Measurements from ENCODE around the gene STOML1. TPM values are rescaled to one million over a fixed set of nuclear protein-coding genes. Genes with fewer than 3 reads are reported as not detected.

Gene STOML1
- total RNA-seq, 1 experiment from 2014 or later, result 5.0 TPM

DNA sequence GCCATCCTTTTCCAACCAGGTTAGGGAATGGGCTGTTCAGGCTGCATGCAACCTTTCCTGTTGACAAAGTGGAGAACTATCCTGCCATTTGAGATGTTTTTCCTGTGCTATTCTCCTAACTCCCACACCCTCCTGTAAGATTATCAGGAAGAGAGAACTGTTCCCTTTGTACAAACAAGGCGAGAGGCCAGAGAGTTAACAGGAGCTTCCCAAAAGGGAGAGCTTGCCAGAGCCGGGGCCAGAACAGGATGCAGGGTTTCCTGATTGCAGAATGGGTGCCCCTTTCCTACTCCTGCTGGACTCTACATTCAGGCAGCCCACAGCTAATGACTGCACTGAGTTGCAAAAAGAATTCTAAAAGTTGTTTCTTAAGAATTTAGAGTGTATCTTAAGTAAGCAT is 19.5 kb upstream of the STOML1 start:
- Histone ChIP-seq H3K4me1 (ENCODE audit: control insufficient read depth in 1 of 2, insufficient read depth in 2 of 2, low read length in 2 of 2) (no peaks in the 10 kb centered on the region; a peak in 1 of 4 replicates), H3K27me3 (ENCODE audit: insufficient read depth, low read length) (no peaks in the 10 kb centered on the region), H3K9ac (ENCODE audit: low read length) (no peak overlapping the region), H2AFZ (ENCODE audit: low read depth, low read length, poor library complexity, severe bottlenecking) (no peak overlapping the region), H3K36me3 (ENCODE audit: control insufficient read depth in 1 of 2, insufficient read depth in 2 of 2, low read length in 2 of 2) (no peaks in the 10 kb centered on the region), H3K27ac (ENCODE audit: low read depth, low read length) (no peak overlapping the region), H4K20me1 (ENCODE audit: insufficient read depth) (no peaks in the 10 kb centered on the region), H3K9me3 (ENCODE audit: control insufficient read depth in 1 of 2, insufficient read depth in 1 of 2, low read depth in 1 of 2, low read length in 2 of 2) (peaks cover 0 to 6% of the 10 kb centered on the region in 2 experiments; a peak in 1 of 4 replicates), H3K9me2 (ENCODE audit: insufficient read depth) (no peaks in the 10 kb centered on the region), H3K79me2 (ENCODE audit: insufficient read depth, low read length) (0 out of 2 replicates have a peak, but pooled peaks cover 5% of the 10 kb centered on the region), H3K4me3 (replicated peaks in 1 of 2; ENCODE audit: low read depth in 1 of 2, low read length in 2 of 2) (no peak overlapping the region), H3K4me2 (ENCODE audit: low read length) (no peak overlapping the region)
- CTCF ChIA-PET, result no interaction called here
- POLR2A ChIA-PET, result no interaction called here
- ATAC-seq (no peak), DNase-seq (ENCODE audit: low read depth, low spot score) (no peak)
- BruUV-seq (replicated peaks), result no TSS peak
- TF ChIP-seq, protein P1, sequence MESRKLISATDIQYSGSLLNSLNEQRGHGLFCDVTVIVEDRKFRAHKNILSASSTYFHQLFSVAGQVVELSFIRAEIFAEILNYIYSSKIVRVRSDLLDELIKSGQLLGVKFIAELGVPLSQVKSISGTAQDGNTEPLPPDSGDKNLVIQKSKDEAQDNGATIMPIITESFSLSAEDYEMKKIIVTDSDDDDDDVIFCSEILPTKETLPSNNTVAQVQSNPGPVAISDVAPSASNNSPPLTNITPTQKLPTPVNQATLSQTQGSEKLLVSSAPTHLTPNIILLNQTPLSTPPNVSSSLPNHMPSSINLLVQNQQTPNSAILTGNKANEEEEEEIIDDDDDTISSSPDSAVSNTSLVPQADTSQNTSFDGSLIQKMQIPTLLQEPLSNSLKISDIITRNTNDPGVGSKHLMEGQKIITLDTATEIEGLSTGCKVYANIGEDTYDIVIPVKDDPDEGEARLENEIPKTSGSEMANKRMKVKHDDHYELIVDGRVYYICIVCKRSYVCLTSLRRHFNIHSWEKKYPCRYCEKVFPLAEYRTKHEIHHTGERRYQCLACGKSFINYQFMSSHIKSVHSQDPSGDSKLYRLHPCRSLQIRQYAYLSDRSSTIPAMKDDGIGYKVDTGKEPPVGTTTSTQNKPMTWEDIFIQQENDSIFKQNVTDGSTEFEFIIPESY (IDR thresholded peaks at IDR 0.05; ENCODE audit: extremely low read depth, insufficient replicate concordance, low read length), result no peak
- TF ChIP-seq YY1 (IDR thresholded peaks at IDR 0.05; ENCODE audit: extremely low read depth, insufficient replicate concordance, low read depth, low read length) (no peak), EGR1 (IDR thresholded peaks at IDR 0.05; ENCODE audit: low read depth) (no peak), SRF (IDR thresholded peaks at IDR 0.05; ENCODE audit: low read depth) (no peak), ELF1 (IDR thresholded peaks at IDR 0.05; ENCODE audit: borderline replicate concordance, low read depth) (no peak), EZH2phosphoT487 (IDR thresholded peaks at IDR 0.05; ENCODE audit: borderline replicate concordance) (no peak), CBX3 (IDR thresholded peaks at IDR 0.05; ENCODE audit: low read depth) (no peak), TCF7L2 (IDR thresholded peaks at IDR 0.05; ENCODE audit: borderline replicate concordance, extremely low read depth, insufficient read depth, insufficient read length) (no peak), ZFX (IDR thresholded peaks at IDR 0.05) (no peak), RAD21 (IDR thresholded peaks at IDR 0.05; ENCODE audit: low read depth) (no peak), SIN3A (IDR thresholded peaks at IDR 0.05; ENCODE audit: low read depth) (no peak)
- TF ChIP-seq, protein P2, sequence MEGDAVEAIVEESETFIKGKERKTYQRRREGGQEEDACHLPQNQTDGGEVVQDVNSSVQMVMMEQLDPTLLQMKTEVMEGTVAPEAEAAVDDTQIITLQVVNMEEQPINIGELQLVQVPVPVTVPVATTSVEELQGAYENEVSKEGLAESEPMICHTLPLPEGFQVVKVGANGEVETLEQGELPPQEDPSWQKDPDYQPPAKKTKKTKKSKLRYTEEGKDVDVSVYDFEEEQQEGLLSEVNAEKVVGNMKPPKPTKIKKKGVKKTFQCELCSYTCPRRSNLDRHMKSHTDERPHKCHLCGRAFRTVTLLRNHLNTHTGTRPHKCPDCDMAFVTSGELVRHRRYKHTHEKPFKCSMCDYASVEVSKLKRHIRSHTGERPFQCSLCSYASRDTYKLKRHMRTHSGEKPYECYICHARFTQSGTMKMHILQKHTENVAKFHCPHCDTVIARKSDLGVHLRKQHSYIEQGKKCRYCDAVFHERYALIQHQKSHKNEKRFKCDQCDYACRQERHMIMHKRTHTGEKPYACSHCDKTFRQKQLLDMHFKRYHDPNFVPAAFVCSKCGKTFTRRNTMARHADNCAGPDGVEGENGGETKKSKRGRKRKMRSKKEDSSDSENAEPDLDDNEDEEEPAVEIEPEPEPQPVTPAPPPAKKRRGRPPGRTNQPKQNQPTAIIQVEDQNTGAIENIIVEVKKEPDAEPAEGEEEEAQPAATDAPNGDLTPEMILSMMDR (IDR thresholded peaks at IDR 0.05 in 2 of 3, conservative IDR thresholded peaks at IDR 0.05 in 1 of 3; ENCODE audit: borderline replicate concordance in 1 of 3, insufficient read depth in 1 of 3, low read depth in 2 of 3, low read length in 2 of 3), result no peak
- TF ChIP-seq, protein P3, sequence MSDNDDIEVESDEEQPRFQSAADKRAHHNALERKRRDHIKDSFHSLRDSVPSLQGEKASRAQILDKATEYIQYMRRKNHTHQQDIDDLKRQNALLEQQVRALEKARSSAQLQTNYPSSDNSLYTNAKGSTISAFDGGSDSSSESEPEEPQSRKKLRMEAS (IDR thresholded peaks at IDR 0.05), result no peak
- TF ChIP-seq, protein P4, sequence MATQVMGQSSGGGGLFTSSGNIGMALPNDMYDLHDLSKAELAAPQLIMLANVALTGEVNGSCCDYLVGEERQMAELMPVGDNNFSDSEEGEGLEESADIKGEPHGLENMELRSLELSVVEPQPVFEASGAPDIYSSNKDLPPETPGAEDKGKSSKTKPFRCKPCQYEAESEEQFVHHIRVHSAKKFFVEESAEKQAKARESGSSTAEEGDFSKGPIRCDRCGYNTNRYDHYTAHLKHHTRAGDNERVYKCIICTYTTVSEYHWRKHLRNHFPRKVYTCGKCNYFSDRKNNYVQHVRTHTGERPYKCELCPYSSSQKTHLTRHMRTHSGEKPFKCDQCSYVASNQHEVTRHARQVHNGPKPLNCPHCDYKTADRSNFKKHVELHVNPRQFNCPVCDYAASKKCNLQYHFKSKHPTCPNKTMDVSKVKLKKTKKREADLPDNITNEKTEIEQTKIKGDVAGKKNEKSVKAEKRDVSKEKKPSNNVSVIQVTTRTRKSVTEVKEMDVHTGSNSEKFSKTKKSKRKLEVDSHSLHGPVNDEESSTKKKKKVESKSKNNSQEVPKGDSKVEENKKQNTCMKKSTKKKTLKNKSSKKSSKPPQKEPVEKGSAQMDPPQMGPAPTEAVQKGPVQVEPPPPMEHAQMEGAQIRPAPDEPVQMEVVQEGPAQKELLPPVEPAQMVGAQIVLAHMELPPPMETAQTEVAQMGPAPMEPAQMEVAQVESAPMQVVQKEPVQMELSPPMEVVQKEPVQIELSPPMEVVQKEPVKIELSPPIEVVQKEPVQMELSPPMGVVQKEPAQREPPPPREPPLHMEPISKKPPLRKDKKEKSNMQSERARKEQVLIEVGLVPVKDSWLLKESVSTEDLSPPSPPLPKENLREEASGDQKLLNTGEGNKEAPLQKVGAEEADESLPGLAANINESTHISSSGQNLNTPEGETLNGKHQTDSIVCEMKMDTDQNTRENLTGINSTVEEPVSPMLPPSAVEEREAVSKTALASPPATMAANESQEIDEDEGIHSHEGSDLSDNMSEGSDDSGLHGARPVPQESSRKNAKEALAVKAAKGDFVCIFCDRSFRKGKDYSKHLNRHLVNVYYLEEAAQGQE (IDR thresholded peaks at IDR 0.05; ENCODE audit: low read depth), result no peak
- RAD21 ChIA-PET (ENCODE audit: low non-redundant PET in 1 of 2, low total read pairs in 2 of 2, uncharacterized antibody in 2 of 2, unreplicated experiment in 2 of 2), result no interaction called here
- intact Hi-C loops (cut with micrococcal nuclease), result loop anchor here (10.0 kb wide), 1 partner anchor 733 kb away; the partner anchor contains the start of gene CYP1A2

Measured in HCT116 (cell line).